Activated CD8-positive, alpha-beta T cell treated with anti-CD3 and anti-CD28 coated beads, Interleukin-2, amount 10 ng/mL, durations not matched to agents 7 days and 5 days (primary cell): Measurements from ENCODE around the gene MRPL43. TPM values are rescaled to one million over a fixed set of nuclear protein-coding genes. Genes with fewer than 3 reads are reported as not detected.

Experiments used
- ATAC-seq: fragments of 150-1000 bp; cut with Tn5 transposase; one replicate; pipeline ENCODE4 v1.10.0; 2021; ENCODE audit warnings: moderate library complexity
- CTCF ChIA-PET: fragments of 350-600 bp; sonication (Branson Sonifier 250); formaldehyde crosslinking; loops from one replicate; lab custom pipeline; 2021; ENCODE audit warnings: antibody characterized with exemption; lab: Charles Lee
- POLR2A ChIA-PET: fragments of 350-600 bp; sonication (Branson Sonifier 250); formaldehyde crosslinking; loops from one replicate; lab custom pipeline; 2021; ENCODE audit warnings: antibody characterized with exemption; lab: Charles Lee
- DNase-seq: peaks from one replicate; pipeline ENCODE4 v3.0.0-alpha.2; 2020
- H3K27ac Mint-ChIP-seq: one replicate; pipeline ENCODE4 v1.8.0; 2021; ENCODE audit warnings: mild to moderate bottlenecking, mixed read lengths
- H3K27me3 Mint-ChIP-seq: one replicate; pipeline ENCODE4 v1.8.0; 2021; ENCODE audit warnings: low read depth, mixed read lengths
- H3K36me3 Mint-ChIP-seq: one replicate; pipeline ENCODE4 v1.8.0; 2021; ENCODE audit warnings: low read depth, mixed read lengths
- H3K4me1 Mint-ChIP-seq: one replicate; pipeline ENCODE4 v1.8.0; 2021; ENCODE audit warnings: low read depth, mixed read lengths
- H3K4me3 Mint-ChIP-seq: one replicate; pipeline ENCODE4 v1.8.0; 2021; ENCODE audit warnings: mild to moderate bottlenecking, mixed read lengths
- H3K9me3 Mint-ChIP-seq: one replicate; pipeline ENCODE4 v1.8.0; 2022; ENCODE audit warnings: mixed read lengths; ENCODE audit not compliant: insufficient read depth
- total RNA-seq, 2 experiments: library from RNA; stranded (reverse); gene quantifications; one replicate each; pipeline ENCODE4 v1.2.3, GENCODE V29; 2021

The MRPL43 gene
- total RNA-seq, 2 experiments from 2014 or later, result 46.1 to 48.9 TPM

DNA sequence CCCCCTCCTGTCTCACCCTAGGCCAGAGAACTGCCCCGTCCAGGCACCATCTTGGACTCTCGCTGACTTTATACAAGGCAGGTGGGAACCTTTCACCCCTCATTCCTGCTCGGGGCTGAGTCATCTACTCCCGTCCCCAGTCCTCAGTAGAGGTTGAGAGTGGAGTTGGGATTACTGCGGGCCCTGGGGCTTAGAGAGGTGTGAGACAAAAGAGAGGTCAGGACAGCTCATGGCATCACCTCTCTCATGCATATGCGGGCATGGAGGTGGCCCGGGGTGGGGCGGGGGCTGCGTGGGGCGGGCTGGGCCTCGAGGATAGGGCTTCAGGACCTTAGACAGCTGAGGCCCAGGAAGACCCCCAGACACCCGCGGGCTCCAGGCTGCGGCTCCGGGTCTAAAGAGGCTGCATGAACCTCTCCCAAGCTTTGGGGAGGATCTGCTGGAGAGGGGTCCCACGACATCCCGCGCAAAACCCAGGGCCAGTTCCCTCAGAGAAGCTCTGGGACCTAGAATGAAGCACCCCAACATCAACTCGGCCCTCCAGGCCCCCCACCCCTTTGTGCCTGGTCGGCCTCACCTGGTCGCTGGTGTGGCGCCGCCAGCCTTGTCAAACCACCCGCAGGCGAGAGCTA, 43.3 kb upstream of the MRPL43 start:
- POLR2A ChIA-PET, result interaction anchor here (0.6 to 1.6 kb wide), 4 partner anchors 11 to 65 kb away, joined by 3 to 5 read pairs (median 4); no protein-coding TSS in a partner anchor
- H3K4me3 Mint-ChIP-seq, result peak overlapping the region; percentile 79
- peak overlapping the region; percentile 90 for H3K27ac Mint-ChIP-seq
- H3K27me3 Mint-ChIP-seq, result peaks cover 17% of the 10 kb centered on the region
- no peak for ATAC-seq
- H3K4me1 Mint-ChIP-seq, result peaks cover 20% of the 10 kb centered on the region
- H3K36me3 Mint-ChIP-seq, result peaks cover 2% of the 10 kb centered on the region
- CTCF ChIA-PET, result interaction anchor here (1.0 to 14.0 kb wide), 12 partner anchors 10 to 117 kb away, joined by 3 to 169 read pairs (median 10); no protein-coding TSS in a partner anchor
- no peak for DNase-seq
- H3K9me3 Mint-ChIP-seq, result no peaks in the 10 kb centered on the region

DNA sequence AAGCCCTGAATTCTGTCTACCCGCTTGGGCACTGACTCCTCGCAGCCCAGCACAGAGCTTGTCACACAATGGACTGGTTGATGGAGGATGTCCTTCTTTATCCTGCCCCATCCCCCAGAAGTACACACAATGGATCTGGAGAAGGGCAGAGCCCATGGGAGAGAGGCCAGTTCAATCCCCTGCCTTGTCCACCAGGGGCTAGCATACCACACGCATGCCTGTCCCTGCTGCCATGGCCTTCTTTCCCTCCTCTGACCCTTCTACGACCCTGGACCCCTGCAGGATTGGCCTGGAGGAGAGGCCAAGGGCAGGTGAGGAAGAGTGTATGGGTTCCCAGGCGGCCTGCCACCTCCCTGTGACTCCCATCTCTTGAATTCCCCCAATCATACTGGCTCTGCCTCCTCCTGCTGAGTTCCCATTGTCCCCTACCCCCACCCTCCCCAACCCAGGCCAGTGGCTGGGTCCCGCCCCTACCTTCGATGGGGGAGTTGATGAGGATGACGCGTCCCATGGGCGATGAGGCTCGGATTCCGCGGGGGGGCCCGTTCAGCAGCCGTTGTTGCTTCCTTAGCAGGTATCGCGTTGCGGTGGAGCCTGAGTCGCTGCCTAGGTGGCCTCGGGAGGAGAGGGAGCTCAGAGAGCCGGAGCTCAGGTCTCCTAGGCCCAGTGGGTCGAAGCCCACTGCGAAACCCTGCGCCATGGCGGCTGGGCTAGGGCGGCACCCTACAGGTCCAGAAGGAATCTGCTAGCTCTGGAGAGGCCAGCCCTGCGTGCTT, 42.4 kb upstream of the MRPL43 start:
- Mint-ChIP-seq H3K4me3 (no peak overlapping the region), H3K9me3 (no peaks in the 10 kb centered on the region), H3K4me1 (peaks cover 20% of the 10 kb centered on the region), H3K36me3 (no peaks in the 10 kb centered on the region), H3K27me3 (peaks cover 17% of the 10 kb centered on the region), H3K27ac (no peak overlapping the region)
- ChIA-PET POLR2A (interaction anchor here (1.6 kb wide), 1 partner anchor 32 kb away, joined by 5 read pairs; no protein-coding TSS in a partner anchor), CTCF (interaction anchor here (0.8 to 14.0 kb wide), 7 partner anchors 9 to 33 kb away, joined by 3 to 169 read pairs (median 6); partner anchors contain the start of gene KAZALD1)
- DNase-seq (no peak), ATAC-seq (no peak)

DNA sequence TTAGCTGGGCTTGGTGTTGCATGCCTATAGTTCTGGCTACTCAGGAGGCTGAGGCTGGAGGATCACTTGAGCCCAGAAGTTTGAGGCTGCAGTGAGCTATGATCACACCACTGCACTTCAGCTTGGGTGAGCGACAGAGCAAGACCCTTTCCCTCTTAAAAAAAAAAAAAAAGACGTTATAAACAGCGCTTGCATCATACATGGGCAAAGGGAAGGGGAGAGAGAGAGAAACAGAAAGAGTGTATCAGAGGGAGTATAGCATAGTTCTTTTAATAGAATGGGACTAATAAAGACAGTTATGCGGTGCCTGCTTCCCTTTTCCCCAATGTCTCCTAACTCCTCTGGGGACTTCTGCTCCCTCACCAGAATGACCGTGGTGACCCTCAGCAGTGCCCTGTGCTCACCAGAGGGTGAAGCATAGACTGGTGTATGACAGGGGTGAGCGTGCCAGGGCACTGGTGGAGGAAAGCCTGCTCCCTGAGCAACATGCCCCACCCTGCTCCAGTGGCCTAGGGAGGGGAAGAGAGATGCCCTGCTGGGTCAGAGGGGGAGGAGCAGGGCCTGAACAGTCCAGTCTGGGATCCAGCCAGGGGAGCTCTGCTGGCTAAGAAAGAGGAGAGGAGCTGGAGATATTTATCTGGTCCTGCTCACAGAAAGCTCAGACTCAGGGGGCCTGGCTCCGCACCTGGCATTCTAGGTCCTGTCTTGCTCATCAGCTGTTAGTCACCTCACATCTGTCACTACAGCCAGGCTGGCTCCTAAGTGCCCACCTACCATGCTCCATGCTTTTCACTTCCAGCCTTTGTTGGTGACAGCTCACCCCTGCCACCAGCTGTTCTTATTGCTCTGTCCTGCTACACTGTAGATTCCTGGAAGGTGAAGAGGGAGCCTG, 41.4 kb upstream of the MRPL43 start:
- Mint-ChIP-seq H3K4me1 (peaks cover 20% of the 10 kb centered on the region), H3K4me3 (no peak overlapping the region), H3K9me3 (no peaks in the 10 kb centered on the region), H3K36me3 (no peaks in the 10 kb centered on the region), H3K27me3 (peaks cover 17% of the 10 kb centered on the region), H3K27ac (no peak overlapping the region)
- ATAC-seq (no peak), DNase-seq (no peak)
- ChIA-PET CTCF (interaction anchor here (0.8 to 14.0 kb wide), 5 partner anchors 10 to 33 kb away, joined by 3 to 169 read pairs (median 3); partner anchors contain the start of gene KAZALD1), POLR2A (no interaction called here)

DNA sequence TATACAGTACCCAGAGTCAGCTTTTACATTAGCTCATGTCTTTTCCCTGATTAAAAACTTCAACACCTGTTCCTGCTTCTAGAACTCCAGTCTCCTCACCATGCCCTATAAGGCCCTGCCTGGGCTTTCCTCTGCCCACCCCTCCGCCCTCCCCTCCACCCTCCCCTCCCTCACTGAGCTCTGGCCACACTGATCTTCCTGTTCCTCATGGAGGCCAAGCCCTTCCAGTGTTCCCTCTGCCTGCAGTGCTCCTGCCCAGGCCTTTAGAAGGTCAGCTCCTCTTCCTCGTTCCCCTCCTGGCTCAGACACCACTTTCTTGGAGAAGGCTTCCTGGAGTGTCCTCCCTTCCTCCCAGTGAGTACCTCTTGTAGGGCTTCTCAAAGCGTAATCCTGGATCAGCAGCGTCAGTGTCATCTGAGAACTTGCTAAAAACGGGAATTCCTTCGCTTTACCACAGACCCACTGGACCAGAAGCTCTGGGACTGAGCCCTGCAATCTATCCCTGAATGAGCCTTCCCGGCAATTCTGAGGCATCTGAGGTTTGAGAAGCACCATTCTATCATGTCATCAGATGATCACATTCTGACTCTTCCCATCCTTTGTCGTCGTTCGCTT, 39.9 kb upstream of the MRPL43 start:
- ATAC-seq (no peak), DNase-seq (no peak)
- peaks cover 17% of the 10 kb centered on the region for H3K27me3 Mint-ChIP-seq
- no peaks in the 10 kb centered on the region for H3K9me3 Mint-ChIP-seq
- POLR2A ChIA-PET, result no interaction called here
- peaks cover 6% of the 10 kb centered on the region for H3K4me1 Mint-ChIP-seq
- H3K4me3 Mint-ChIP-seq, result no peak overlapping the region
- no peak overlapping the region for H3K27ac Mint-ChIP-seq
- CTCF ChIA-PET, result interaction anchor here (1.0 to 14.0 kb wide), 4 partner anchors 10 to 32 kb away, joined by 3 to 169 read pairs (median 4); no protein-coding TSS in a partner anchor
- H3K36me3 Mint-ChIP-seq, result no peaks in the 10 kb centered on the region

DNA sequence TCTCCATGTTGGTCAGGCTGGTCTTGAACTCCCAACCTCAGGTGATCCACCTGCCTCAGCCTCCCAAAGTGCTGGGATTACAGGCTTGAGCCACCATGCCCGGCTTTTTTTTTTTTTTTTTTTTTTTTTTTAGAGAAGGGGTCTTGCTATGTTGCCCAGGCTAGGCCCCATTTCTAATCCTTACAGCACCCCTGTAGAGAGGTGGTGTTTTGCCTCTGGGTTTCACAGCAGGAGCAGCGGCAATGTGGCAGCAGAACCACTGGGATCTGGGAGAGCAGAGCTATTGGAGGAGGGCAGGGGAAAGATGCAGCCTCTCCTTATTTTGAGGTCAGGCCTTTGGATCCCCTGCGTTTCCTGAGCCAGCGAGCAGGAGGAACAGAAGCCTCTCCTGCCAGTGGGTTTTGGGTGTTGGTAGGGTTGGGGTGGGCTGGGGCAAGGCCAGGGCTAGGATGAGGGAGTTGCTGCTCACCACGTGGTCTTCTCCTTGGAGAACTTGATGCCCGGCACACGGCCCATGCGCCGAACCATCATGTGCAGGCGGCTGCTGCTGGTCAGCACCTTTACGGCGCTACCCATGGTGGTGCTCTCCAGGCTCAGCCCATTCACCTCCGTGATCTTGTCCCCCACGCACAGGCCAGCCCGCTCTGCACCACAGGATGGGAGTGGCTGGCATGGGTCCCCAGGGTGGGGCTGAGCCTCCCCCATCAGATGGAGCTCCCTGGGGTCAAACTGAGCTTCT, 35.8 kb upstream of the MRPL43 start:
- Mint-ChIP-seq H3K36me3 (no peaks in the 10 kb centered on the region), H3K4me1 (peaks cover 5% of the 10 kb centered on the region), H3K27ac (no peak overlapping the region), H3K9me3 (no peaks in the 10 kb centered on the region), H3K4me3 (no peak overlapping the region), H3K27me3 (peaks cover 17% of the 10 kb centered on the region)
- ChIA-PET POLR2A (no interaction called here), CTCF (interaction anchor here (1.9 kb wide), 1 partner anchor 9 kb away, joined by 7 read pairs; no protein-coding TSS in a partner anchor)
- DNase-seq, result no peak
- ATAC-seq, result no peak

- Mint-ChIP-seq H3K4me3 (no peak overlapping the region), H3K9me3 (no peaks in the 10 kb centered on the region), H3K4me1 (peaks cover 5% of the 10 kb centered on the region), H3K27me3 (peaks cover 23% of the 10 kb centered on the region), H3K27ac (no peak overlapping the region), H3K36me3 (no peaks in the 10 kb centered on the region)
- POLR2A ChIA-PET, result no interaction called here
- ATAC-seq, result no peak
- CTCF ChIA-PET, result no interaction called here
- no peak for DNase-seq
Measured at GRCh38 chr10:101021692-101022251, 34.5 kb upstream of the MRPL43 start.

- no peak overlapping the region for H3K4me3 Mint-ChIP-seq
- ChIA-PET CTCF (no interaction called here), POLR2A (no interaction called here)
- no peak for ATAC-seq
- no peaks in the 10 kb centered on the region for H3K36me3 Mint-ChIP-seq
- H3K4me1 Mint-ChIP-seq, result peaks cover 5% of the 10 kb centered on the region
- H3K27me3 Mint-ChIP-seq, result peaks cover 28% of the 10 kb centered on the region
- no peak for DNase-seq
- H3K9me3 Mint-ChIP-seq, result no peaks in the 10 kb centered on the region
- no peak overlapping the region for H3K27ac Mint-ChIP-seq
Measured at GRCh38 chr10:101021239-101021638, 33.9 kb upstream of the MRPL43 start.

DNA sequence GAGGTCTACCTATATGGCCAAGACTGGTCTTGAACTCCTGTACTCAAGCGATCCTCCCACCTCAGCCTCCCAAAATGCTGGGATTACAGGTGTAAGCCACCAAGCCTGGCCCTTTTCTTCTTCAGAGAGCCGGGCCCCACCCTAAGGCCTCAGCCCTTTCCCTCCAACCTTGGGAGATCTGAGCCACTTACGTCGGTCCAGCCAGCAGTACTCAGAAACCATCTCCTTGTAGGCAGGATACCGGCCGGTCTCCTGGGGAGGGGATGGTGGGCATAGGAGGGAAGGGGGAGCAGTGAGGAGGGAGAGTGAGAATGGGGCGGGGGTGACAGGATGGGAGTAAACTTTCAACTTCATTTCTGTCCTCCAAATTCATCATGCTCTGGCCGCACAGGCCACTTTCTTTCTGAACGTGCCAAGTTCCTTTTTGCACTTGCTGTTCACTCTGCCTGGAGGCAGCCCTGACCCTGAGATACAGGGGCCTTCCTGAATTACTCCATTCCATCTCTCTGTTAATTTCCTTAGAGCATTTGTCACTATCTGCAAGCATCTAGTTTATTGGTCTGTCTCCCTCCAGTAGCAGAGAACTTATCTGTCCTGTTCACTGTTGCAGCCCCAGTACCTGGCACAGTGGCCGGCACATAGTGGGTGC, 33.3 kb upstream of the MRPL43 start:
- H3K9me3 Mint-ChIP-seq, result no peaks in the 10 kb centered on the region

GRCh38 chr10:101019440-101019703, 32.1 kb upstream of the MRPL43 start:
- DNase-seq (no peak), ATAC-seq (no peak)
- H3K9me3 Mint-ChIP-seq, result no peaks in the 10 kb centered on the region
- POLR2A ChIA-PET, result no interaction called here
- H3K27ac Mint-ChIP-seq, result no peak overlapping the region
- no peaks in the 10 kb centered on the region for H3K36me3 Mint-ChIP-seq
- CTCF ChIA-PET, result interaction anchor here (0.6 to 6.8 kb wide), 22 partner anchors 12 to 569 kb away, joined by 3 to 169 read pairs (median 5); partner anchors contain the start of genes DPCD, KAZALD1, LZTS2 and PDZD7
- peaks cover 40% of the 10 kb centered on the region for H3K27me3 Mint-ChIP-seq
- H3K4me3 Mint-ChIP-seq, result no peak overlapping the region
- H3K4me1 Mint-ChIP-seq, result peaks cover 7% of the 10 kb centered on the region

More for the DNA sequence above, 33.3 kb upstream of the MRPL43 start:
- Mint-ChIP-seq H3K27ac (no peak overlapping the region), H3K4me3 (no peak overlapping the region), H3K36me3 (no peaks in the 10 kb centered on the region), H3K27me3 (peaks cover 32% of the 10 kb centered on the region), H3K4me1 (peaks cover 5% of the 10 kb centered on the region)
- ChIA-PET POLR2A (no interaction called here), CTCF (interaction anchor here (2.3 to 6.8 kb wide), 4 partner anchors 11 to 22 kb away, joined by 16 to 169 read pairs (median 92); partner anchors contain the start of genes LZTS2, PDZD7 and SFXN3)
- ATAC-seq (no peak), DNase-seq (no peak)
